ENCODE results near the gene CPNE1.

Gene CPNE1

GRCh38 chr20:35611482-35611881 is 53.2 kb downstream of the CPNE1 start:
- no peak overlapping the region for H3K4me3 ChIP-seq (ENCODE audit: low read depth, low read length)
- no peak for TF ChIP-seq CTCF (IDR thresholded peaks at IDR 0.05; ENCODE audit: low read depth, low read length, missing control alignments)
- DNase-seq (ENCODE audit: low read depth) = peak; percentile 88

- TF ChIP-seq CTCF (IDR thresholded peaks at IDR 0.05; ENCODE audit: low read depth, low read length, missing control alignments) = no peak
- no peak overlapping the region for H3K4me3 ChIP-seq (ENCODE audit: low read depth, low read length)
- no peak for DNase-seq (ENCODE audit: low read depth)
Observed at GRCh38 chr20:35610833-35611427, 53.8 kb downstream of the CPNE1 start.

GRCh38 chr20:35607003-35607735 is 57.5 kb downstream of the CPNE1 start:
- H3K4me3 ChIP-seq (ENCODE audit: low read depth, low read length) = no peak overlapping the region
- DNase-seq (ENCODE audit: low read depth) = no peak
- TF ChIP-seq CTCF (IDR thresholded peaks at IDR 0.05; ENCODE audit: low read depth, low read length, missing control alignments) = no peak

GRCh38 chr20:35606127-35606526 is 58.6 kb downstream of the CPNE1 start:
- no peak for TF ChIP-seq CTCF (IDR thresholded peaks at IDR 0.05; ENCODE audit: low read depth, low read length, missing control alignments)
- no peak for DNase-seq (ENCODE audit: low read depth)
- H3K4me3 ChIP-seq (ENCODE audit: low read depth, low read length) = no peak overlapping the region

- no peak overlapping the region for H3K4me3 ChIP-seq (ENCODE audit: low read depth, low read length)
- no peak for DNase-seq (ENCODE audit: low read depth)
- peak; percentile 47 for TF ChIP-seq CTCF (IDR thresholded peaks at IDR 0.05; ENCODE audit: low read depth, low read length, missing control alignments)
Observed at GRCh38 chr20:35604449-35604747, 60.3 kb downstream of the CPNE1 start.

GRCh38 chr20:35603695-35604448 is 60.8 kb downstream of the CPNE1 start:
- no peak overlapping the region for H3K4me3 ChIP-seq (ENCODE audit: low read depth, low read length)
- no peak for DNase-seq (ENCODE audit: low read depth)
- no peak for TF ChIP-seq CTCF (IDR thresholded peaks at IDR 0.05; ENCODE audit: low read depth, low read length, missing control alignments)
